NT2/D1 (cell line): ENCODE data around the gene ABCG1.

ENCODE experiments used
- DNase-seq: peaks from one replicate; pipeline ENCODE4 v3.0.0-alpha.2; 2011; ENCODE audit warnings: low read depth, low spot score
- H3K27me3 ChIP-seq: 2 replicates; pipeline ENCODE4 v1.6.0; 2011; ENCODE audit warnings: mild to moderate bottlenecking; ENCODE audit not compliant: insufficient read length, insufficient read depth
- H3K36me3 ChIP-seq: 2 replicates; pipeline ENCODE4 v1.6.1; 2011; ENCODE audit warnings: mild to moderate bottlenecking, low read length, mixed read lengths; ENCODE audit not compliant: insufficient read depth, insufficient read length
- H3K4me1 ChIP-seq: 2 replicates; pipeline ENCODE4 v1.5.1; 2011; ENCODE audit not compliant: insufficient read depth, insufficient read length
- H3K4me3 ChIP-seq: 2 replicates; pipeline ENCODE4 v1.5.1; 2011; ENCODE audit warnings: low read depth; ENCODE audit not compliant: insufficient read length
- H3K9ac ChIP-seq: 2 replicates; pipeline ENCODE4 v1.6.0; 2011; ENCODE audit warnings: low read depth; ENCODE audit not compliant: insufficient read length
- H3K9me3 ChIP-seq: 2 replicates; pipeline ENCODE4 v1.5.1; 2011; ENCODE audit warnings: mild to moderate bottlenecking, low read length; ENCODE audit not compliant: insufficient read depth
- SUZ12 ChIP-seq: IDR thresholded peaks from 2 replicates; pipeline ENCODE4 v1.6.1; 2011; ENCODE audit not compliant: insufficient read length, insufficient read depth; ENCODE audit errors: extremely low read depth
- YY1 ChIP-seq: IDR thresholded peaks from 2 replicates; pipeline ENCODE4 v1.6.1; 2011; ENCODE audit not compliant: insufficient read length, insufficient read depth
- ZNF274 ChIP-seq: IDR thresholded peaks from 2 replicates; pipeline ENCODE4 v1.6.1; 2011; ENCODE audit warnings: mild to moderate bottlenecking, low read depth, low read length

ABCG1 gene

GRCh38 chr21:42252325-42252654 is 33.4 kb downstream of the ABCG1 start:
- no peaks in the 10 kb centered on the region for H3K36me3 ChIP-seq
- no peaks in the 10 kb centered on the region for H3K9me3 ChIP-seq
- no peak overlapping the region for H3K9ac ChIP-seq
- H3K27me3 ChIP-seq: peaks cover 3% of the 10 kb centered on the region
- TF ChIP-seq YY1 (no peak), SUZ12 (no peak), ZNF274 (no peak)
- no peak for DNase-seq
- H3K4me1 ChIP-seq: peaks cover 13% of the 10 kb centered on the region
- no peak overlapping the region for H3K4me3 ChIP-seq

DNA sequence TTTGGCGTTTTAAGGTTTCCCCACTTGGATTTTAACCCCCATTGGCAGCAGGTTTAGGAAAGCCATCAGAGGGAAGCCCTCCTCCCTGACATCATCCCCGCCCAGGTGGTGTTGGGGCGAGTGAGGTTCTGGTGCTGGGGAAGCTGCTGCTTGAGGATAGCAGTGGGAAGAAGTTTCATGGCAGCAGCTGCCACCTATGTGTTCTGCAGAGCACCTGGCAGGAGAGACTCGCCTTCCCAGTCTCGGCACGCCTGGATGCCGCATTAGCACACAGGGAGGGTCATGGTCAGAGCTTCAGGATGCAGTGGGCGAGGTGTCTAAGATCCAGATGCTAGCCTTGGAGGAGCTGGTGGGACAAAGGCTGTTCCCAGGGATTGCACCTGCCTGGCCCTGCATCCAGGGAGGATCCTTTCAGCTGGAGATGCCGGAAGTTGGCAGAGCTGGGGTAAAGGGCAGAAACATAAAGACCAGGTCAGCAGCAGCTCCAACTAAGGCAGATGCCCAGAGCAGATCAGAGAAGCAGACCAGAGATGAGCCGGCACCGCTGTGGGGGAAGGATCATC is 33.9 kb downstream of the ABCG1 start:
- Histone ChIP-seq H3K9me3 (no peaks in the 10 kb centered on the region), H3K4me3 (no peak overlapping the region), H3K9ac (no peak overlapping the region), H3K4me1 (peaks cover 16% of the 10 kb centered on the region), H3K36me3 (no peaks in the 10 kb centered on the region), H3K27me3 (no peaks in the 10 kb centered on the region)
- no peak for DNase-seq
- TF ChIP-seq YY1: no peak
- TF ChIP-seq SUZ12: no peak
- TF ChIP-seq ZNF274: no peak

GRCh38 chr21:42253466-42253865 is 34.5 kb downstream of the ABCG1 start:
- Histone ChIP-seq H3K9me3 (no peaks in the 10 kb centered on the region), H3K4me3 (no peak overlapping the region), H3K36me3 (no peaks in the 10 kb centered on the region), H3K9ac (no peak overlapping the region), H3K4me1 (peaks cover 16% of the 10 kb centered on the region), H3K27me3 (no peaks in the 10 kb centered on the region)
- DNase-seq: no peak
- TF ChIP-seq YY1 (no peak), ZNF274 (no peak), SUZ12 (no peak)

DNA sequence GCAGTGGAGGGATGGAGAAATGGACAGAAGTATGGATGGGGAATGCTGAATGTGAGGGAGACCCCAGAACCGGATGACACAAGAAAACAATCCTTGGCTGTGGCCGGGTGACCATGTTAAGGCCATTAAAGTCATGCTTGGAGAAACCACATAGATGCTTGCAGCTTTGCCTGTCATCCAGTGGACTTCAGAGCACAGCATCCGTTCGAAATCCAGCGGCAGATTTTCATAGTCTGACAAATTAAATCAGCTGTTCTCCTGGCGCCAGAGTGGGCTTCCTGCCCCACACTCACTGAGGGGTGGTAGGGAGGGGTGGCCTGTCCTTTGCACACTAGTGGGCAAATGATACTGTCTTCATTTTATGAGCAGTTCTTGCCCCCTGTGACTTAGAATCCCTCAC is 35.1 kb downstream of the ABCG1 start:
- Histone ChIP-seq H3K36me3 (no peaks in the 10 kb centered on the region), H3K9me3 (no peaks in the 10 kb centered on the region), H3K27me3 (no peaks in the 10 kb centered on the region), H3K4me1 (peaks cover 18% of the 10 kb centered on the region), H3K9ac (no peak overlapping the region), H3K4me3 (no peak overlapping the region)
- TF ChIP-seq SUZ12 (no peak), ZNF274 (no peak), YY1 (no peak)
- no peak for DNase-seq

DNA sequence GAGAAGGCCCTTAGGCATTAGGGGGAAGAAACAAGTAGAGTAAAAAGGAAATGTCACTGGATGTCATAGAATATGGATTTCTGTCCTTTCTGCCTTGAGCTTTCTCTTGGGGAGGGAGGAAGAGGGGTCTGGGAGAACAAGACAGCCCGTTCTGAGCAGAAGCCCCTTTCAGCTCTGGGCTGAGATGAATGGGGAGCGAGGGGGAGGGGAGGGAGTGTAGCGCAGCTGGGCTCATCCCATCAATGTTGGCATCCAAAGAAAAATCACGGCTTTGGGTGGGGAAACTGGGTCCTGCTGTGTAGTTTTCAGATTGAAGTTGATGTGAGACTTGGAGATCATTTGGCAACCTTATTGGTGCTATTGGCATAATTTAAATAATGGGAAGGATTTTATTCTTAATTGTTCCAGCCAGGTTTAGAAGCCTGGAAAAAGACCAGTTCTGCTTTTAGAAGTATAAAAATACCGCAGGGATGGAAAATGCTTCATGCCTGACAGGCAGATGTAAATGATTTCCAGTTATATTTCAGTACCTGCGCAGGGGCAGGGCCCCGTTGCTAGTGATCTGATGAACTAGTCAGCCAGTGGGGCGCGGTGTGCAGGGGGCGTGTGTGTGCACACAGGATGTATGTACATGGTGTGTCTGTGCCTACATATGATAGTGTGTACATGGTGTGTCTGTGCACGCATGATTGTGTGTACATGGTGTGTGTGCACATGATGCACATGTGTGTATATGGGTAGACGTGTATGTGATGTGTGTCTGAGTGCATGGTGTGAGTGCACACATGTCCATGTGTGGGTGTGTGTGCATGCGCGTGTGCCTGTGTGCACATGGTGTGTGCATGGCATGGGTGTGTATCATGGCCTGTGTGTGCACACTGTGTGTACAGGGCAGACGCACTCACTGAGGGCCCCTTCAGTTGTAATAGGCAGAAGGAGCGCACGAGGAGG is 36.0 kb downstream of the ABCG1 start:
- Histone ChIP-seq H3K9ac (no peak overlapping the region), H3K9me3 (no peaks in the 10 kb centered on the region), H3K36me3 (no peaks in the 10 kb centered on the region), H3K4me1 (peaks cover 27% of the 10 kb centered on the region), H3K4me3 (no peak overlapping the region), H3K27me3 (no peaks in the 10 kb centered on the region)
- TF ChIP-seq SUZ12 (no peak), YY1 (no peak), ZNF274 (no peak)
- DNase-seq: no peak

- Histone ChIP-seq H3K36me3 (no peaks in the 10 kb centered on the region), H3K9ac (no peak overlapping the region), H3K9me3 (no peaks in the 10 kb centered on the region), H3K4me1 (peaks cover 33% of the 10 kb centered on the region), H3K27me3 (no peaks in the 10 kb centered on the region), H3K4me3 (no peak overlapping the region)
- no peak for TF ChIP-seq YY1
- TF ChIP-seq SUZ12: no peak
- TF ChIP-seq ZNF274: no peak
- no peak for DNase-seq
Observed at GRCh38 chr21:42255825-42256224, 36.9 kb downstream of the ABCG1 start.

GRCh38 chr21:42256316-42256715 is 37.4 kb downstream of the ABCG1 start:
- no peak for DNase-seq
- H3K4me1 ChIP-seq: peaks cover 33% of the 10 kb centered on the region
- no peak overlapping the region for H3K4me3 ChIP-seq
- no peak overlapping the region for H3K9ac ChIP-seq
- H3K27me3 ChIP-seq: no peaks in the 10 kb centered on the region
- no peak for TF ChIP-seq ZNF274
- H3K9me3 ChIP-seq: no peaks in the 10 kb centered on the region
- no peaks in the 10 kb centered on the region for H3K36me3 ChIP-seq
